Measurements from ENCODE around the gene SEZ6L. TPM values are rescaled to one million over a fixed set of nuclear protein-coding genes. Genes with fewer than 3 reads are reported as not detected.

The SEZ6L gene
- total RNA-seq, 1 experiment from 2014 or later: 0.83 TPM

- peak; percentile 43 for DNase-seq
- H3K4me3 ChIP-seq (ENCODE audit: insufficient read depth, low read depth, low read length): no peak overlapping the region
- H3K36me3 ChIP-seq (replicated peaks; ENCODE audit: control insufficient read depth, insufficient read depth, low read length): no peaks in the 10 kb centered on the region
- H3K27me3 ChIP-seq (ENCODE audit: control insufficient read depth, insufficient read depth, low read length): no peaks in the 10 kb centered on the region
These were observed 75.7 kb downstream of the SEZ6L start for GRCh38 chr22:26245001-26245400.

- Histone ChIP-seq H3K36me3 (replicated peaks; ENCODE audit: control insufficient read depth, insufficient read depth, low read length) (no peaks in the 10 kb centered on the region), H3K27me3 (ENCODE audit: control insufficient read depth, insufficient read depth, low read length) (no peaks in the 10 kb centered on the region), H3K4me3 (ENCODE audit: insufficient read depth, low read depth, low read length) (no peak overlapping the region)
- DNase-seq: no peak
These were observed 77.3 kb downstream of the SEZ6L start for GRCh38 chr22:26246552-26246951.

- DNase-seq: no peak
- H3K36me3 ChIP-seq (replicated peaks; ENCODE audit: control insufficient read depth, insufficient read depth, low read length): no peaks in the 10 kb centered on the region
- no peak overlapping the region for H3K4me3 ChIP-seq (ENCODE audit: insufficient read depth, low read depth, low read length)
- no peaks in the 10 kb centered on the region for H3K27me3 ChIP-seq (ENCODE audit: control insufficient read depth, insufficient read depth, low read length)
These were observed 82.6 kb downstream of the SEZ6L start for GRCh38 chr22:26251869-26252268.

GRCh38 chr22:26259510-26259909, 90.2 kb downstream of the SEZ6L start:
- Histone ChIP-seq H3K27me3 (ENCODE audit: control insufficient read depth, insufficient read depth, low read length) (no peaks in the 10 kb centered on the region), H3K36me3 (replicated peaks; ENCODE audit: control insufficient read depth, insufficient read depth, low read length) (no peaks in the 10 kb centered on the region), H3K4me3 (ENCODE audit: insufficient read depth, low read depth, low read length) (no peak overlapping the region)
- peak; percentile 72 for DNase-seq

- no peak overlapping the region for H3K4me3 ChIP-seq (ENCODE audit: insufficient read depth, low read depth, low read length)
- no peak for DNase-seq
- no peaks in the 10 kb centered on the region for H3K27me3 ChIP-seq (ENCODE audit: control insufficient read depth, insufficient read depth, low read length)
- no peaks in the 10 kb centered on the region for H3K36me3 ChIP-seq (replicated peaks; ENCODE audit: control insufficient read depth, insufficient read depth, low read length)
These were observed 94.9 kb downstream of the SEZ6L start for GRCh38 chr22:26264162-26264561.

- no peaks in the 10 kb centered on the region for H3K36me3 ChIP-seq (replicated peaks; ENCODE audit: control insufficient read depth, insufficient read depth, low read length)
- no peak overlapping the region for H3K4me3 ChIP-seq (ENCODE audit: insufficient read depth, low read depth, low read length)
- H3K27me3 ChIP-seq (ENCODE audit: control insufficient read depth, insufficient read depth, low read length): no peaks in the 10 kb centered on the region
- DNase-seq: no peak
These were observed 96.0 kb downstream of the SEZ6L start for GRCh38 chr22:26265281-26265680.

- no peak for DNase-seq
- H3K27me3 ChIP-seq (ENCODE audit: control insufficient read depth, insufficient read depth, low read length): no peaks in the 10 kb centered on the region
- no peaks in the 10 kb centered on the region for H3K36me3 ChIP-seq (replicated peaks; ENCODE audit: control insufficient read depth, insufficient read depth, low read length)
- H3K4me3 ChIP-seq (ENCODE audit: insufficient read depth, low read depth, low read length): no peak overlapping the region
These were observed 96.6 kb downstream of the SEZ6L start for GRCh38 chr22:26265909-26266308.

- Histone ChIP-seq H3K4me3 (ENCODE audit: insufficient read depth, low read depth, low read length) (no peak overlapping the region), H3K27me3 (ENCODE audit: control insufficient read depth, insufficient read depth, low read length) (no peaks in the 10 kb centered on the region)
These were observed 98.6 kb downstream of the SEZ6L start for GRCh38 chr22:26267856-26268255.

GRCh38 chr22:26269572-26269971, 100.3 kb downstream of the SEZ6L start:
- no peaks in the 10 kb centered on the region for H3K36me3 ChIP-seq (replicated peaks; ENCODE audit: control insufficient read depth, insufficient read depth, low read length)
- H3K4me3 ChIP-seq (ENCODE audit: insufficient read depth, low read depth, low read length): no peak overlapping the region
- no peaks in the 10 kb centered on the region for H3K27me3 ChIP-seq (ENCODE audit: control insufficient read depth, insufficient read depth, low read length)
- DNase-seq: no peak

More at GRCh38 chr22:26267856-26268255, 98.6 kb downstream of the SEZ6L start:
- H3K36me3 ChIP-seq (replicated peaks; ENCODE audit: control insufficient read depth, insufficient read depth, low read length): no peaks in the 10 kb centered on the region
- no peak for DNase-seq

GRCh38 chr22:26271427-26271826, 102.2 kb downstream of the SEZ6L start:
- no peaks in the 10 kb centered on the region for H3K36me3 ChIP-seq (replicated peaks; ENCODE audit: control insufficient read depth, insufficient read depth, low read length)
- no peaks in the 10 kb centered on the region for H3K27me3 ChIP-seq (ENCODE audit: control insufficient read depth, insufficient read depth, low read length)
- H3K4me3 ChIP-seq (ENCODE audit: insufficient read depth, low read depth, low read length): no peak overlapping the region
- DNase-seq: no peak

- H3K36me3 ChIP-seq (replicated peaks; ENCODE audit: control insufficient read depth, insufficient read depth, low read length): no peaks in the 10 kb centered on the region
- H3K4me3 ChIP-seq (ENCODE audit: insufficient read depth, low read depth, low read length): no peak overlapping the region
- no peaks in the 10 kb centered on the region; the same call in 1 of the 2 replicates for H3K27me3 ChIP-seq (ENCODE audit: control insufficient read depth, insufficient read depth, low read length)
- no peak for DNase-seq
These were observed 103.9 kb downstream of the SEZ6L start for GRCh38 chr22:26273011-26273675.

- DNase-seq: peak; percentile 52
- H3K27me3 ChIP-seq (ENCODE audit: control insufficient read depth, insufficient read depth, low read length): no peaks in the 10 kb centered on the region; the same call in 1 of the 2 replicates
- H3K4me3 ChIP-seq (ENCODE audit: insufficient read depth, low read depth, low read length): no peak overlapping the region
- no peaks in the 10 kb centered on the region for H3K36me3 ChIP-seq (replicated peaks; ENCODE audit: control insufficient read depth, insufficient read depth, low read length)
These were observed 107.4 kb downstream of the SEZ6L start for GRCh38 chr22:26276529-26277160.

GRCh38 chr22:26281941-26282340, 112.7 kb downstream of the SEZ6L start:
- no peak for DNase-seq
- H3K36me3 ChIP-seq (replicated peaks; ENCODE audit: control insufficient read depth, insufficient read depth, low read length): no peaks in the 10 kb centered on the region
- H3K4me3 ChIP-seq (ENCODE audit: insufficient read depth, low read depth, low read length): no peak overlapping the region
- no peaks in the 10 kb centered on the region; the same call in 1 of the 2 replicates for H3K27me3 ChIP-seq (ENCODE audit: control insufficient read depth, insufficient read depth, low read length)

GRCh38 chr22:26283330-26283729, 114.1 kb downstream of the SEZ6L start:
- H3K27me3 ChIP-seq (ENCODE audit: control insufficient read depth, insufficient read depth, low read length): no peaks in the 10 kb centered on the region
- no peak overlapping the region for H3K4me3 ChIP-seq (ENCODE audit: insufficient read depth, low read depth, low read length)
- no peaks in the 10 kb centered on the region for H3K36me3 ChIP-seq (replicated peaks; ENCODE audit: control insufficient read depth, insufficient read depth, low read length)
- no peak for DNase-seq

- Histone ChIP-seq H3K4me3 (ENCODE audit: insufficient read depth, low read depth, low read length) (no peak overlapping the region), H3K36me3 (replicated peaks; ENCODE audit: control insufficient read depth, insufficient read depth, low read length) (no peaks in the 10 kb centered on the region), H3K27me3 (ENCODE audit: control insufficient read depth, insufficient read depth, low read length) (no peaks in the 10 kb centered on the region)
- no peak for DNase-seq
These were observed 116.4 kb downstream of the SEZ6L start for GRCh38 chr22:26285632-26286031.

Data from H7 (cell line).